Adrenal gland (tissue), 5 donors: ENCODE results near the gene RABGAP1L.

Experiments used
- POLR2A ChIP-seq, 2 donors: fragments of 450-650 bp; IDR thresholded peaks; one replicate each; pipeline ENCODE4 v1.6.1; 2017; ENCODE audit warnings: antibody characterized with exemption in 2 of 2, mild to moderate bottlenecking in 2 of 2, moderate library complexity in 1 of 2
- TF ChIP-seq, protein P1 (sequence below), 6 experiments: fragments of 450-650 bp in 4 of 6; fragments of 200-600 bp in 2 of 6; sonication (generic) in 1 of 6; IDR thresholded peaks; 1 replicate in 5 of 6; 2 replicates in 1 of 6; pipeline versions ENCODE4 v1.5.1 to v1.8.0; 2016 to 2021; ENCODE audit warnings: antibody characterized with exemption in 6 of 6, mild to moderate bottlenecking in 2 of 6, moderate library complexity in 1 of 6
- donor health status: DM: no; HTN: no; CAD: no.

DNA sequence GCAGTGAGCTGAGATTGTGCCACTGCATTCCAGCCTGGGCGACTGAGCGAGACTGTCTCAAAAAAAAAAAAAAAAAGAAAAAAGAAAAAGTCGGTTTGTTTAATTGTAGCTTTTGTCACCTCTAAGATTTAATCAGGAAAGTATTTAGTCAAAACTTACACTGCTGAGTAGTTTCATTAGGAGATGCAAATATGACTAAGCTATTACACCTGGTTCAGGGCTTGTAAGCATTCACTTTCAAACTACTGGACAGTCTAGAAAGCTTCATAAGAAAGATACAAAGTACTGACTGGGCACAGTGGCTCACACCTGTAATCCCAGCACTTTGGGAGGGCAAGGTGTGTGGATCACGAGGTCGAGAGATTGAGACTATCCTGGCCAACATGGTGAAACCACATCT is 764.5 kb downstream of the RABGAP1L start:
- TF ChIP-seq POLR2A (IDR thresholded peaks at IDR 0.05) = no peak
- TF ChIP-seq, protein P1, sequence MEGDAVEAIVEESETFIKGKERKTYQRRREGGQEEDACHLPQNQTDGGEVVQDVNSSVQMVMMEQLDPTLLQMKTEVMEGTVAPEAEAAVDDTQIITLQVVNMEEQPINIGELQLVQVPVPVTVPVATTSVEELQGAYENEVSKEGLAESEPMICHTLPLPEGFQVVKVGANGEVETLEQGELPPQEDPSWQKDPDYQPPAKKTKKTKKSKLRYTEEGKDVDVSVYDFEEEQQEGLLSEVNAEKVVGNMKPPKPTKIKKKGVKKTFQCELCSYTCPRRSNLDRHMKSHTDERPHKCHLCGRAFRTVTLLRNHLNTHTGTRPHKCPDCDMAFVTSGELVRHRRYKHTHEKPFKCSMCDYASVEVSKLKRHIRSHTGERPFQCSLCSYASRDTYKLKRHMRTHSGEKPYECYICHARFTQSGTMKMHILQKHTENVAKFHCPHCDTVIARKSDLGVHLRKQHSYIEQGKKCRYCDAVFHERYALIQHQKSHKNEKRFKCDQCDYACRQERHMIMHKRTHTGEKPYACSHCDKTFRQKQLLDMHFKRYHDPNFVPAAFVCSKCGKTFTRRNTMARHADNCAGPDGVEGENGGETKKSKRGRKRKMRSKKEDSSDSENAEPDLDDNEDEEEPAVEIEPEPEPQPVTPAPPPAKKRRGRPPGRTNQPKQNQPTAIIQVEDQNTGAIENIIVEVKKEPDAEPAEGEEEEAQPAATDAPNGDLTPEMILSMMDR (IDR thresholded peaks at IDR 0.05) = no peak
